Activated naive CD8-positive, alpha-beta T cell treated with anti-CD3 and anti-CD28 coated beads, Interleukin-2, amount 50 U/mL, for 24 hours (primary cell): ENCODE measurements around the gene TSNAX.
"Not testable (repeated sequence)": the region's sequence is repeated elsewhere in the genome, so short reads cannot be mapped to it uniquely, and the experiment has no call there.

ENCODE experiments used
- ATAC-seq: fragments of 150-1000 bp; cut with Tn5 transposase; one replicate; pipeline ENCODE4 v1.10.0; 2021
- DNase-seq: peaks from one replicate; pipeline ENCODE4 v3.0.0; 2021
- H3K27ac Mint-ChIP-seq: one replicate; pipeline ENCODE4 v1.8.0; 2021; ENCODE audit warnings: mild to moderate bottlenecking, mixed read lengths
- H3K27me3 Mint-ChIP-seq: one replicate; pipeline ENCODE4 v1.8.0; 2021; ENCODE audit warnings: mixed read lengths
- H3K36me3 Mint-ChIP-seq: one replicate; pipeline ENCODE4 v1.8.0; 2021; ENCODE audit warnings: low read depth, mixed read lengths
- H3K4me1 Mint-ChIP-seq: one replicate; pipeline ENCODE4 v1.8.0; 2021; ENCODE audit warnings: mixed read lengths
- H3K4me3 Mint-ChIP-seq: one replicate; pipeline ENCODE4 v1.8.0; 2021; ENCODE audit warnings: mild to moderate bottlenecking, moderate library complexity, mixed read lengths
- H3K9me3 Mint-ChIP-seq: one replicate; pipeline ENCODE4 v1.8.0; 2021; ENCODE audit warnings: mixed read lengths

TSNAX gene

GRCh38 chr1:231563247-231563646 is 34.8 kb downstream of the TSNAX start:
- no peak overlapping the region for H3K4me3 Mint-ChIP-seq
- H3K9me3 Mint-ChIP-seq = no peaks in the 10 kb centered on the region
- H3K4me1 Mint-ChIP-seq = no peaks in the 10 kb centered on the region
- H3K27ac Mint-ChIP-seq = no peak overlapping the region
- ATAC-seq (no peak), DNase-seq (no peak)
- H3K36me3 Mint-ChIP-seq = peaks cover 37% of the 10 kb centered on the region
- no peaks in the 10 kb centered on the region for H3K27me3 Mint-ChIP-seq

GRCh38 chr1:231564373-231564772 is 35.9 kb downstream of the TSNAX start:
- H3K27ac Mint-ChIP-seq = no peak overlapping the region
- peaks cover 38% of the 10 kb centered on the region for H3K36me3 Mint-ChIP-seq
- ATAC-seq (no peak), DNase-seq (no peak)
- no peak overlapping the region for H3K4me3 Mint-ChIP-seq
- no peaks in the 10 kb centered on the region for H3K4me1 Mint-ChIP-seq
- H3K9me3 Mint-ChIP-seq = peaks cover under 1% of the 10 kb centered on the region
- no peaks in the 10 kb centered on the region for H3K27me3 Mint-ChIP-seq

- peaks cover 38% of the 10 kb centered on the region for H3K36me3 Mint-ChIP-seq
- H3K27ac Mint-ChIP-seq = no peak overlapping the region
- no peak overlapping the region for H3K4me3 Mint-ChIP-seq
- ATAC-seq (no peak), DNase-seq (no peak)
- H3K4me1 Mint-ChIP-seq = no peaks in the 10 kb centered on the region
- no peaks in the 10 kb centered on the region for H3K27me3 Mint-ChIP-seq
- H3K9me3 Mint-ChIP-seq = peaks cover 4% of the 10 kb centered on the region
These were observed 38.0 kb downstream of the TSNAX start for GRCh38 chr1:231566496-231566895.

- H3K27ac Mint-ChIP-seq, H3K4me3 Mint-ChIP-seq, H3K4me1 Mint-ChIP-seq, DNase-seq, H3K27me3 Mint-ChIP-seq, H3K9me3 Mint-ChIP-seq, ATAC-seq: not testable (repeated sequence)
- peaks cover 22% of the 10 kb centered on the region for H3K36me3 Mint-ChIP-seq
These were observed 41.8 kb downstream of the TSNAX start for GRCh38 chr1:231570262-231570661.

GRCh38 chr1:231571904-231572303 is 43.4 kb downstream of the TSNAX start:
- Mint-ChIP-seq H3K27ac (no peak overlapping the region), H3K36me3 (peaks cover 17% of the 10 kb centered on the region), H3K4me1 (no peaks in the 10 kb centered on the region), H3K9me3 (peaks cover 4% of the 10 kb centered on the region), H3K4me3 (no peak overlapping the region), H3K27me3 (no peaks in the 10 kb centered on the region)
- DNase-seq = no peak
- no peak for ATAC-seq

- no peaks in the 10 kb centered on the region for H3K9me3 Mint-ChIP-seq
- H3K27ac Mint-ChIP-seq = no peak overlapping the region
- no peaks in the 10 kb centered on the region for H3K4me1 Mint-ChIP-seq
- no peaks in the 10 kb centered on the region for H3K36me3 Mint-ChIP-seq
- DNase-seq = no peak
- no peaks in the 10 kb centered on the region for H3K27me3 Mint-ChIP-seq
- no peak for ATAC-seq
- no peak overlapping the region for H3K4me3 Mint-ChIP-seq
These were observed 47.0 kb downstream of the TSNAX start for GRCh38 chr1:231575472-231575871.

- Mint-ChIP-seq H3K27me3 (no peaks in the 10 kb centered on the region), H3K27ac (no peak overlapping the region), H3K36me3 (no peaks in the 10 kb centered on the region), H3K9me3 (no peaks in the 10 kb centered on the region), H3K4me1 (no peaks in the 10 kb centered on the region), H3K4me3 (no peak overlapping the region)
- no peak for DNase-seq
- no peak for ATAC-seq
These were observed 48.6 kb downstream of the TSNAX start for GRCh38 chr1:231576804-231577718.

GRCh38 chr1:231580874-231581273 is 52.4 kb downstream of the TSNAX start:
- Mint-ChIP-seq H3K27me3 (no peaks in the 10 kb centered on the region), H3K4me3 (no peak overlapping the region), H3K4me1 (no peaks in the 10 kb centered on the region), H3K36me3 (no peaks in the 10 kb centered on the region), H3K9me3 (no peaks in the 10 kb centered on the region), H3K27ac (no peak overlapping the region)
- ATAC-seq (no peak), DNase-seq (no peak)

- H3K9me3 Mint-ChIP-seq = no peaks in the 10 kb centered on the region
- no peaks in the 10 kb centered on the region for H3K4me1 Mint-ChIP-seq
- H3K4me3 Mint-ChIP-seq = no peak overlapping the region
- H3K36me3 Mint-ChIP-seq = no peaks in the 10 kb centered on the region
- DNase-seq = no peak
- no peaks in the 10 kb centered on the region for H3K27me3 Mint-ChIP-seq
- no peak for ATAC-seq
- no peak overlapping the region for H3K27ac Mint-ChIP-seq
These were observed 53.4 kb downstream of the TSNAX start for GRCh38 chr1:231581859-231582258.

- ATAC-seq (no peak), DNase-seq (no peak)
- Mint-ChIP-seq H3K36me3 (no peaks in the 10 kb centered on the region), H3K4me3 (no peak overlapping the region), H3K27ac (no peak overlapping the region), H3K4me1 (no peaks in the 10 kb centered on the region), H3K27me3 (no peaks in the 10 kb centered on the region), H3K9me3 (no peaks in the 10 kb centered on the region)
These were observed 54.9 kb downstream of the TSNAX start for GRCh38 chr1:231583376-231583775.

- no peak for DNase-seq
- H3K4me1 Mint-ChIP-seq = no peaks in the 10 kb centered on the region
- H3K36me3 Mint-ChIP-seq = no peaks in the 10 kb centered on the region
- H3K27ac Mint-ChIP-seq = no peak overlapping the region
- no peak overlapping the region for H3K4me3 Mint-ChIP-seq
- H3K9me3 Mint-ChIP-seq = no peaks in the 10 kb centered on the region
- ATAC-seq = peak; percentile 40
- H3K27me3 Mint-ChIP-seq = no peaks in the 10 kb centered on the region
These were observed 55.6 kb downstream of the TSNAX start for GRCh38 chr1:231584117-231584516.

- no peaks in the 10 kb centered on the region for H3K4me1 Mint-ChIP-seq
- H3K36me3 Mint-ChIP-seq = no peaks in the 10 kb centered on the region
- ATAC-seq = no peak
- no peaks in the 10 kb centered on the region for H3K27me3 Mint-ChIP-seq
- no peak overlapping the region for H3K27ac Mint-ChIP-seq
- no peak for DNase-seq
- no peak overlapping the region for H3K4me3 Mint-ChIP-seq
- no peaks in the 10 kb centered on the region for H3K9me3 Mint-ChIP-seq
These were observed 56.5 kb downstream of the TSNAX start for GRCh38 chr1:231584921-231585320.

GRCh38 chr1:231590453-231591198 is 62.2 kb downstream of the TSNAX start:
- ATAC-seq (peak; percentile 54), DNase-seq (peak; percentile 34)
- Mint-ChIP-seq H3K9me3 (no peaks in the 10 kb centered on the region), H3K27me3 (no peaks in the 10 kb centered on the region), H3K4me3 (no peak overlapping the region), H3K36me3 (no peaks in the 10 kb centered on the region), H3K27ac (no peak overlapping the region), H3K4me1 (peaks cover 5% of the 10 kb centered on the region)

- Mint-ChIP-seq H3K27me3 (no peaks in the 10 kb centered on the region), H3K4me1 (peaks cover 11% of the 10 kb centered on the region), H3K36me3 (no peaks in the 10 kb centered on the region), H3K4me3 (no peak overlapping the region), H3K9me3 (no peaks in the 10 kb centered on the region), H3K27ac (no peak overlapping the region)
- no peak for ATAC-seq
- DNase-seq = no peak
These were observed 63.0 kb downstream of the TSNAX start for GRCh38 chr1:231591466-231591865.

GRCh38 chr1:231592809-231593208 is 64.3 kb downstream of the TSNAX start:
- H3K27ac Mint-ChIP-seq = no peak overlapping the region
- no peak overlapping the region for H3K4me3 Mint-ChIP-seq
- no peak for ATAC-seq
- H3K9me3 Mint-ChIP-seq = no peaks in the 10 kb centered on the region
- H3K4me1 Mint-ChIP-seq = peaks cover 11% of the 10 kb centered on the region
- H3K36me3 Mint-ChIP-seq = no peaks in the 10 kb centered on the region
- DNase-seq = no peak
- H3K27me3 Mint-ChIP-seq = no peaks in the 10 kb centered on the region
